H1 (cell line): Measurements from ENCODE around the gene EEPD1. TPM values are rescaled to one million over a fixed set of nuclear protein-coding genes. Genes with fewer than 3 reads are reported as not detected.

ENCODE experiments used
- CTCF ChIA-PET: fragments of 300-600 bp; sonication (Branson Sonifier 250); formaldehyde crosslinking; loops from one replicate; lab custom pipeline; 2021; ENCODE audit not compliant: partially characterized antibody; lab: Charles Lee
- POLR2A ChIA-PET: fragments of 300-600 bp; sonication (Branson Sonifier 250); formaldehyde crosslinking; loops from one replicate; lab custom pipeline; 2021; ENCODE audit warnings: inconsistent platforms; ENCODE audit not compliant: partially characterized antibody; lab: Charles Lee
- DNase-seq, 2 experiments: peaks; one replicate each; pipeline versions ENCODE4 v3.0.0 to v3.0.0-alpha.2; 2010 to 2022; ENCODE audit warnings: low spot score in 2 of 2, low read depth in 1 of 2, mixed read lengths in 1 of 2
- FAIRE-seq: peaks from 2 replicates; lab custom pipeline; 2011; peaks lifted over from hg19 to GRCh38; lab: Jason Lieb, UNC
- H2AFZ ChIP-seq: 2 replicates; pipeline ENCODE4 v1.8.1; 2012; ENCODE audit warnings: low read length, inconsistent platforms
- H2AK5ac ChIP-seq: 2 replicates; pipeline ENCODE4 v1.6.1; 2013; ENCODE audit warnings: low read depth, low read length
- H2BK120ac ChIP-seq: replicated peaks from 2 replicates; pipeline ENCODE3; 2013; ENCODE audit warnings: low read depth, low read length, inconsistent platforms
- H2BK12ac ChIP-seq: 2 replicates; pipeline ENCODE4 v1.6.1; 2013; ENCODE audit warnings: low read depth, low read length
- H2BK15ac ChIP-seq: 2 replicates; pipeline ENCODE4 v1.6.1; 2013; ENCODE audit warnings: low read length
- H2BK20ac ChIP-seq: 2 replicates; pipeline ENCODE4 v1.6.1; 2013; ENCODE audit warnings: low read length
- H2BK5ac ChIP-seq: 2 replicates; pipeline ENCODE4 v1.6.1; 2013; ENCODE audit warnings: low read depth, low read length
- H3K14ac ChIP-seq: 2 replicates; pipeline ENCODE4 v1.6.1; 2013; ENCODE audit warnings: inconsistent platforms; ENCODE audit not compliant: insufficient read length
- H3K18ac ChIP-seq: 2 replicates; pipeline ENCODE4 v1.6.1; 2013; ENCODE audit warnings: low read length; ENCODE audit errors: extremely low read depth
- H3K23ac ChIP-seq: 2 replicates; pipeline ENCODE4 v1.6.1; 2013; ENCODE audit warnings: inconsistent platforms; ENCODE audit not compliant: insufficient read length
- H3K23me2 ChIP-seq: 2 replicates; pipeline ENCODE4 v1.6.1; 2013; ENCODE audit warnings: low read depth, low read length
- H3K27ac ChIP-seq: 2 replicates; pipeline ENCODE4 v1.6.1; 2011; ENCODE audit warnings: low read depth, low read length, inconsistent platforms
- H3K27me3 ChIP-seq, 4 experiments: replicated peaks in 1 of 4; 1 replicate in 1 of 4; 2 replicates in 3 of 4; pipeline versions ENCODE4 v1.6.1 to v1.8.1; 2011 to 2013; ENCODE audit warnings: low read length in 3 of 4, mild to moderate bottlenecking in 3 of 4, inconsistent platforms in 2 of 4, mixed read lengths in 2 of 4, moderate library complexity in 1 of 4; ENCODE audit not compliant: control insufficient read depth in 3 of 4, insufficient read depth in 3 of 4; ENCODE audit errors: extremely low read depth in 1 of 4
- H3K36me3 ChIP-seq, 4 experiments: 2 replicates each; pipeline versions ENCODE4 v1.6.1 to v1.8.1; 2011 to 2013; ENCODE audit warnings: mild to moderate bottlenecking in 4 of 4, low read length in 3 of 4, moderate library complexity in 2 of 4, control low read depth in 1 of 4, inconsistent platforms in 1 of 4; ENCODE audit not compliant: insufficient read depth in 4 of 4, control insufficient read depth in 2 of 4
- H3K4ac ChIP-seq: replicated peaks from 2 replicates; pipeline ENCODE3; 2013; ENCODE audit warnings: low read length, low read depth, mixed read lengths, inconsistent platforms; ENCODE audit not compliant: insufficient read length
- H3K4me1 ChIP-seq, 4 experiments: replicated peaks in 1 of 4; 1 replicate in 1 of 4; 2 replicates in 3 of 4; pipeline versions ENCODE4 v1.6.1 to v1.8.1; 2011 to 2013; ENCODE audit warnings: low read length in 3 of 4, inconsistent platforms in 2 of 4, mixed read lengths in 1 of 4; ENCODE audit not compliant: insufficient read depth in 4 of 4, control insufficient read depth in 3 of 4
- H3K4me2 ChIP-seq, 2 experiments: 2 replicates each; pipeline versions ENCODE4 v1.6.1 to v1.8.1; 2011 to 2013; ENCODE audit warnings: low read depth in 2 of 2, low read length in 2 of 2, control low read depth in 1 of 2, inconsistent platforms in 1 of 2, mild to moderate bottlenecking in 1 of 2; ENCODE audit not compliant: insufficient read depth in 1 of 2
- H3K4me3 ChIP-seq, 4 experiments: fragments of 200-600, 300-600 bp in 1 of 4; sonication (generic), shearing (Covaris generic), sonication (Bioruptor Twin) in 1 of 4; 2 replicates each; pipeline versions ENCODE4 v1.5.1 to v1.8.1; 2011 to 2016; ENCODE audit warnings: low read length in 4 of 4, low read depth in 3 of 4, control low read depth in 2 of 4, inconsistent platforms in 2 of 4, mild to moderate bottlenecking in 2 of 4, mixed read lengths in 1 of 4, moderate library complexity in 1 of 4; ENCODE audit not compliant: insufficient read depth in 2 of 4; ENCODE audit errors: extremely low read depth in 1 of 4
- H3K56ac ChIP-seq: replicated peaks from 2 replicates; pipeline ENCODE3; 2013; ENCODE audit warnings: low read depth, mild to moderate bottlenecking, mixed read lengths, low read length, inconsistent platforms; ENCODE audit not compliant: insufficient read length
- H3K79me1 ChIP-seq: 2 replicates; pipeline ENCODE4 v1.6.1; 2013; ENCODE audit warnings: low read depth, low read length, control low read depth
- H3K79me2 ChIP-seq, 2 experiments: 2 replicates each; pipeline versions ENCODE4 v1.6.1 to v1.8.1; 2012 to 2013; ENCODE audit warnings: low read length in 2 of 2, mild to moderate bottlenecking in 2 of 2, inconsistent platforms in 1 of 2; ENCODE audit not compliant: insufficient read depth in 2 of 2, control insufficient read depth in 1 of 2
- H3K9ac ChIP-seq, 4 experiments: replicated peaks in 1 of 4; 1 replicate in 1 of 4; 2 replicates in 3 of 4; pipeline versions ENCODE4 v1.6.1 to v1.8.1; 2011 to 2013; ENCODE audit warnings: low read depth in 3 of 4, low read length in 3 of 4, control low read depth in 2 of 4, mild to moderate bottlenecking in 2 of 4, moderate library complexity in 2 of 4, inconsistent platforms in 1 of 4; ENCODE audit errors: extremely low read depth in 1 of 4
- H3K9me3 ChIP-seq, 2 experiments: 2 replicates each; pipeline versions ENCODE4 v1.6.1 to v1.8.1; 2012 to 2013; ENCODE audit warnings: mild to moderate bottlenecking in 2 of 2, moderate library complexity in 2 of 2, control low read depth in 1 of 2, inconsistent platforms in 1 of 2, low read depth in 1 of 2, low read length in 1 of 2, mixed read lengths in 1 of 2; ENCODE audit not compliant: insufficient read depth in 2 of 2
- H4K20me1 ChIP-seq, 2 experiments: replicated peaks in 1 of 2; 2 replicates each; pipeline versions ENCODE3 to v1.8.1; 2011 to 2013; ENCODE audit warnings: inconsistent platforms in 2 of 2, low read length in 2 of 2, mild to moderate bottlenecking in 1 of 2; ENCODE audit not compliant: insufficient read depth in 2 of 2, control insufficient read depth in 1 of 2
- H4K5ac ChIP-seq: 2 replicates; pipeline ENCODE4 v1.6.1; 2013; ENCODE audit warnings: low read length, low read depth, mixed read lengths, inconsistent platforms; ENCODE audit not compliant: insufficient read length
- H4K8ac ChIP-seq: 2 replicates; pipeline ENCODE4 v1.8.0; 2013; ENCODE audit warnings: mild to moderate bottlenecking, moderate library complexity, low read length, inconsistent platforms; ENCODE audit not compliant: insufficient read depth; ENCODE audit errors: extremely low read depth
- H4K91ac ChIP-seq: replicated peaks from 2 replicates; pipeline ENCODE3; 2013; ENCODE audit warnings: low read length, mixed read lengths, inconsistent platforms; ENCODE audit not compliant: insufficient read length
- BCL11A ChIP-seq, 2 experiments: IDR thresholded peaks; one replicate each; pipeline ENCODE4 v1.6.1; 2011; ENCODE audit warnings: low read depth in 2 of 2, low read length in 2 of 2, mild to moderate bottlenecking in 2 of 2
- CBX5 ChIP-seq: fragments of 300-800, 300-1000 bp; sonication (generic); IDR thresholded peaks from 2 replicates; pipeline ENCODE4 v1.7.1; 2016; ENCODE audit warnings: antibody characterized with exemption, low read length, low read depth
- CHD1 ChIP-seq: IDR thresholded peaks from 2 replicates; pipeline ENCODE4 v1.6.1; 2012; ENCODE audit warnings: low read depth, low read length, improper control_type of control experiment
- EGR1 ChIP-seq: IDR thresholded peaks from 2 replicates; pipeline ENCODE4 v1.6.1; 2011; ENCODE audit warnings: low read depth, low read length, borderline replicate concordance
- KDM4A ChIP-seq: IDR thresholded peaks from one replicate; pipeline ENCODE4 v1.7.1; 2012; ENCODE audit warnings: low read depth, mild to moderate bottlenecking, moderate library complexity, low read length, inconsistent platforms; ENCODE audit not compliant: severe bottlenecking
- NRF1 ChIP-seq: IDR thresholded peaks from 2 replicates; pipeline ENCODE4 v1.6.1; 2011; ENCODE audit warnings: mild to moderate bottlenecking, low read depth, low read length, improper control_type of control experiment
- PHF8 ChIP-seq: fragments of 200-600 bp; sonication (generic); conservative IDR thresholded peaks from 2 replicates; pipeline ENCODE4 v1.7.1; 2012; ENCODE audit warnings: low read depth, mild to moderate bottlenecking, inconsistent platforms, low read length, moderate library complexity
- RNF2 ChIP-seq: fragments of 200-900, 300-1000 bp; sonication (generic); IDR thresholded peaks from 2 replicates; pipeline ENCODE4 v1.7.1; 2016; ENCODE audit warnings: borderline replicate concordance, low read depth, mild to moderate bottlenecking, antibody characterized with exemption, low read length; ENCODE audit not compliant: poor library complexity, severe bottlenecking; ENCODE audit errors: missing control alignments
- RXRA ChIP-seq: IDR thresholded peaks from 2 replicates; pipeline ENCODE4 v1.6.1; 2011; ENCODE audit warnings: low read depth, mild to moderate bottlenecking, low read length, moderate library complexity; ENCODE audit not compliant: insufficient read depth
- SUZ12 ChIP-seq: fragments of 200-600 bp; sonication (generic); IDR thresholded peaks from 2 replicates; pipeline ENCODE4 v1.6.1; 2012; ENCODE audit warnings: mild to moderate bottlenecking, inconsistent platforms, low read length, moderate library complexity, mixed read lengths
- polyA plus RNA-seq, 7 experiments: library from polyadenylated mRNA; depleted of rRNA in 3 of 7; stranded (reverse) in 5 of 7; unstranded in 2 of 7; fragments of >200 nt in 5 of 7; fragments of 200-250 nt in 2 of 7; gene quantifications; 1 replicate in 5 of 7; 2 replicates in 1 of 7; 4 replicates in 1 of 7; pipeline versions ENCODE4 v1.2.1 to v1.2.3, GENCODE V29; 2011 to 2013; ENCODE audit warnings: missing spikeins in 2 of 7, mixed read lengths in 2 of 7
- total RNA-seq: library from RNA; stranded (reverse); fragmentation: NEBNext Ultra II Directional; extraction: Animal tissue kit (Norgen Biotek cat#: 25700); gene quantifications from 2 replicates; pipeline ENCODE4 v1.2.1, GENCODE V29; 2021

The EEPD1 gene
- total and polyA plus RNA-seq, 2 of the 8 experiments (the other 6 are each of a cell fraction or from before 2014, with no cell fraction given): 3.1 to 7.8 TPM

- H3K56ac ChIP-seq: no peak overlapping the region
- H3K23me2 ChIP-seq: no peaks in the 10 kb centered on the region
- H4K8ac ChIP-seq: no peak overlapping the region
- no peak overlapping the region for H2AFZ ChIP-seq
- peaks cover 0 to 2% (median 0%) of the 10 kb centered on the region in 4 experiments; a peak in 1 of 7 replicates for H3K27me3 ChIP-seq
- H3K27ac ChIP-seq: no peak overlapping the region
- no peak overlapping the region for H2BK5ac ChIP-seq
- H3K4me2 ChIP-seq: no peak overlapping the region
- no peak overlapping the region for H2BK12ac ChIP-seq
- no peak overlapping the region for H3K18ac ChIP-seq
- no peaks in the 10 kb centered on the region for H3K4me1 ChIP-seq
- no peaks in the 10 kb centered on the region for H3K9me3 ChIP-seq
- TF ChIP-seq PHF8: no peak
- no peak for TF ChIP-seq BCL11A (IDR thresholded peaks at IDR 0.05; ENCODE audit: low read depth in 2 of 2, low read length in 2 of 2)
- TF ChIP-seq KDM4A: no peak
- no peak for TF ChIP-seq NRF1
- no peak for TF ChIP-seq CHD1
- no peak for TF ChIP-seq SUZ12
- no peak for TF ChIP-seq CBX5
- no peak for TF ChIP-seq RNF2
- no peak for TF ChIP-seq RXRA
- TF ChIP-seq EGR1: no peak
- no peak overlapping the region for H3K23ac ChIP-seq
- no peak for DNase-seq
- no peak overlapping the region for H4K5ac ChIP-seq
- no peak overlapping the region for H2BK15ac ChIP-seq
- no peaks in the 10 kb centered on the region for H4K20me1 ChIP-seq
- CTCF ChIA-PET: no interaction called here
- no peaks in the 10 kb centered on the region for H3K79me1 ChIP-seq
- no peak overlapping the region for H4K91ac ChIP-seq
- no peak overlapping the region for H3K4ac ChIP-seq
- no peak overlapping the region for H2AK5ac ChIP-seq
- no peak overlapping the region for H3K14ac ChIP-seq
- H3K36me3 ChIP-seq: no peaks in the 10 kb centered on the region
- no peak overlapping the region for H3K4me3 ChIP-seq
- H3K9ac ChIP-seq: no peak overlapping the region
- no peaks in the 10 kb centered on the region for H3K79me2 ChIP-seq
- no peak overlapping the region for H2BK20ac ChIP-seq
- POLR2A ChIA-PET: no interaction called here
- FAIRE-seq: no peak
- H2BK120ac ChIP-seq: no peak overlapping the region
These were observed 15.8 kb upstream of the EEPD1 start for GRCh38 chr7:36137258-36137657.
